Peyer's patch (tissue), 4 donors: ENCODE results near the gene UCK1.

Experiments
- CTCF ChIP-seq, 6 experiments: fragments of 450-650 bp in 4 of 6; fragments of 200-600 bp in 2 of 6; sonication (generic) in 1 of 6; IDR thresholded peaks; one replicate each; pipeline ENCODE4 v1.5.1; 2017 to 2019; ENCODE audit warnings: antibody characterized with exemption in 6 of 6, mild to moderate bottlenecking in 3 of 6, moderate library complexity in 1 of 6
- POLR2A ChIP-seq, 2 donors: fragments of 450-650 bp; IDR thresholded peaks; one replicate each; pipeline ENCODE4 v1.5.1; 2017; ENCODE audit warnings: antibody characterized with exemption in 2 of 2, mild to moderate bottlenecking in 2 of 2, moderate library complexity in 2 of 2

GRCh38 chr9:131478911-131479310 is 52.2 kb downstream of the UCK1 start:
- TF ChIP-seq CTCF (IDR thresholded peaks at IDR 0.05) (no peak), POLR2A (IDR thresholded peaks at IDR 0.05) (no peak)
